Muscle of back (tissue), 11 donors: ENCODE measurements around the gene RASSF4. TPM values are rescaled to one million over a fixed set of nuclear protein-coding genes. Genes with fewer than 3 reads are reported as not detected.

Experiments used
- DNase-seq, 3 donors: peaks; one replicate each; pipeline versions ENCODE4 v3.0.0 to v3.0.0-alpha.2; 2013
- polyA plus RNA-seq, 10 donors: library from polyadenylated mRNA; unstranded; fragments of 120-200 nt; gene quantifications; one replicate each; pipeline ENCODE4 v1.2.1, GENCODE V29; 2013; ENCODE audit not compliant: insufficient read length in 10 of 10

The RASSF4 gene
- polyA plus RNA-seq, 10 donors: 46.5 to 89.1 (median 67.8) TPM

DNA sequence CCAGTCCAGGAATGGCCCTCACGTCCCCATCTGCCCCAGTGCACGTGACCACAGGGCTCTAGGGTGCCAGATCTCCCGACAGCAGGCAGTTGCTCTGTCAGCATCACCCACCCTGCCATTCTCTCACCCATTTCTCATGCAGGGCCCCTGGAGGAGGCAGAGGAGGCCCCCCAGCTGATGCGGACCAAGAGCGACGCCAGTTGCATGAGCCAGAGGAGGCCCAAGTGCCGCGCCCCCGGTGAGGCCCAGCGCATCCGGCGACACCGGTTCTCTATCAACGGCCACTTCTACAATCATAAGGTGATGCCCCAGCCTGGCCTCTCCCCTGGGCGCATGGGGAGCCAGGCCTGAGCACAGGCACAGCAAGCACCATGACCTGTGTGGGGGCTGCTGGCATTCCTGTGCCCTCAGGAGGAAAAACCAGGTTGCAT is 25.1 kb downstream of the RASSF4 start:
- DNase-seq: no peak

GRCh38 chr10:44985175-44985681 is 25.6 kb downstream of the RASSF4 start:
- no peak for DNase-seq

DNA sequence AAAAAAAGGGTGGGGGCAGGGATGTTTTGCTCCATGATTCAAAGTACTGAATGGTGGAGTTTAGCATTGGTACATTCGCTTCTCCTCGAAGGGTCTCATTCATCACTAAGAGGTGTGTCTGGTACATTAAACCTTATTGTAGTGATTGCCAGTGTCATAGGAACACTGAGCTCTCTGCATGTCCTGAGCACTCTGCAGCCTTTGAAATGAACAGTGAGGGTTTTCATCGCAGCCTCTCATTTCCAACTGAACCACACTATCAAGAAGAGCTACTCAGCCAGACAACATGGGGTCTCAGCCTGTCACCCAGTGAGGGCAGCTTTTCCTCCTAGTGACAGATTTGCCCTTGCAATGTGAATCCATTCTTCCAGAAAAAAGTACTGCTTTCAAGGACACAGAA is 26.6 kb downstream of the RASSF4 start:
- DNase-seq: no peak

- peak in 1 of 3 donors; percentile 42 for DNase-seq
Observed at GRCh38 chr10:44986670-44987069, 27.1 kb downstream of the RASSF4 start.

DNA sequence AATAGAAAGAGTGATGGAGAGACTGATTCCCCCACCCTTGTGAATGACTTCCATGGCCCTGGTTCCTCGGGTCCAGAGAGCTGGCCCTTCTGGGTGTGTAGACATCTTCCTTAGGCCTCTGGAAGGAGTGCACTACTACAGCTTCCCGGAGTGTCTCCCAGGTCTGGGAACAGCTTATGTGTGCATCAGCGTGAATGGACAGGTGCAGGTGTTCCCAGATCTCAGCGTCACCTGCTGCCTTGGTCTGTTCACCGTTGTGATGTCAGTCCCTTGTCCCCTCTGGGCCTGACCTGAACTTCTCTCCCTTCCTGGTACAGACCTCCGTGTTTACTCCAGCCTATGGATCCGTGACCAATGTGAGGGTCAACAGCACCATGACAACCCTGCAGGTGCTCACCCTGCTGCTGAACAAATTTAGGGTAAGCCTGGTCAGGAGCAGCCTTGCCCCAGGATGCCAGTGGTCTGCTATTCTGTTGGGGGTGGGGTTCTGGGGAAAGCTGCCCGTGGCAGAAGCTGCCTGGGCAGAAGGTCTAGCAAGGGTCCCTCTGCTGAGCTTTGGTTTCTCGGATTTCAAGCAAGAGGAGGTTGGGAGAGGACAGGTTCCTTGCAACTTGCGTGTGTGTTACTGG is 29.5 kb downstream of the RASSF4 start:
- no peak for DNase-seq

DNA sequence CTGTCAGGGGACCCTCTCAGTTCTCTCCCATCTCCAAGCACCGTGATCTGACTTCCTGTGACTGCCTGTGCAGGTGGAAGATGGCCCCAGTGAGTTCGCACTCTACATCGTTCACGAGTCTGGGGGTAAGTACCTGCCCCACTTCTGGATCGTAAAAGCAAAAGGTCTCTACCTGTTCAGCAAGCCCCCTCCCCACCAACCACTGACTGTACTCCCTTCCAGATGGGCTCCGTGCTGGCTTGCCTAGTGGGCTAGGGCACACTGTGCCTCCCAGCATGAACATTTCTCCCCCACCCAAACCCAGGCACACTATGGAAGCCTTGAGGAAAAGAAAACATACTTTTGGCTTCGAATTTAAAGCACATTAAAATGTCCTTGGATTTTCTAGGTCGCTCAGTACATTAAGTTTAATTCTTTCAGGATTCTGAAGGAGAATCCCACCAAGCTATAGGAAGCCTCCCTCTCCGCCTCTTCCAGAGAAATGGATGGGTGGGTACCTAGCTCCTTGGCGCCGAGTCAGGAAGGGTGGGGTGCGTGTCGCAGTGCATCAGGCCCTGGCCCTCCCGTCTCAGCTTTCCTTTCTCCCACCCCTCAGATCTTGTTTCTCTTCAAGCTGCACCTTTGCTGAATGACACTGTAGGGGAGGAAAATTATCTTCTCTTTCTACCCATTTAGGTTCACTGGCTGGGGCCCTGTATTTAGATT is 30.1 kb downstream of the RASSF4 start:
- DNase-seq: no peak

DNA sequence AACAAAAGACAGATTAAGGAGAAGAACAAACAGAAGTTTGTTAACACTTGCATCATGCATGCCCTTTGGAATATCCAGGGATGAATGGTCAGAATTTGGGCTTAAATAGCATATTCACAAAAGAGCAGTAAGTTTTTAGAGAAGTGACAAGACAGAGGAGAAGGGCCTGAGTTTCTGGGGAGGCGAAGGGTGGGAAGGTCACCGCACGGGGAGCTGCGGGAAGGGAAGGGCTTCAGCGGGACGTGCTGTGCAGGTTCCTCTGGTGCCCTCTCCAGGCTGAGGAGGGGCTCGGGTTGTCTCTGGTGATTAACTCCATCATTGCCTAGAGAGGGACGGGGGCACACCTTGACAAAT is 30.7 kb downstream of the RASSF4 start:
- no peak for DNase-seq

- no peak for DNase-seq
Observed at GRCh38 chr10:44990965-44991364, 31.4 kb downstream of the RASSF4 start.

DNA sequence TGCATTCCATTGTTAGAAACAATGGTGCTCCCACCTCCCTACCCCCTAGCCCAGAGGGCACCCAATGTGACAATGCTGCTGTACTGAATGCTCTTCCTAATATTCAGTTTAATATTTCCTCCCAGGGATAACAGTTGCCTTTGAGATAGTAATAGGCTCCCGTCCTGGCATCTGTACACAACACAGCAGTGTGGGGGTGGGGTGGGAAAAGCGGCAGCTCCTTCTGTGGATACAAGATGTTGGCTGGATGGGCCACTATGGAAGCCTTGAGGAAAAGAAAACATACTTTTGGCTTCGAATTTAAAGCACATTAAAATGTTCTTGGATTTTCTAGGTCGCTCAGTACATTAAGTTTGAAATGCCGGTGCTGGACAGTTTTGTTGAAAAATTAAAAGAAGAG is 32.0 kb downstream of the RASSF4 start:
- DNase-seq: no peak

- DNase-seq: no peak
Observed at GRCh38 chr10:44992070-44992731, 32.6 kb downstream of the RASSF4 start.

DNA sequence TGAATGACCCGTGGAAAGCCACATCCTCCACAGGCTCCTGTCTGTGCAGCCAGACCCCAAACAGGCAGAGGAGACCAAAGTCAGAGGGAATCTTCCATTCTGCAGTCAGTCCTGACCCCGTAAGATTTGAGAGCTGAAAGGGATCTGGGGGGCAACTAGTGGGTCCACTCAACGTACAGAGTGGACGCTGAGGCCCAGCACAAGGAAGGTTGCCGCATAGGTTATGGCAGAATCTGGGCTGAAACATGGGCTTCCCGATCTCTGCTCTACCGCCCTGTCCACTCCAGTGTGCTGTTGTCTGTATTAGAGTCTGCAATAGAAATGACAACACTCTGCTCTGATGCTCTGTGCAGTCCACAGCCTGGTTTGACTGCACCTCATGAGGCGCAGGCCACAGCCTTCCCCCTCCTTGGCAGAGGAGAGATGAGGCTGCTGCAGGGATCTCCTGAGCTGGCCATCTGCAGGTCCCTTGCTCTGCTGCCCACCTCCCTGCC is 33.2 kb downstream of the RASSF4 start:
- no peak for DNase-seq

DNA sequence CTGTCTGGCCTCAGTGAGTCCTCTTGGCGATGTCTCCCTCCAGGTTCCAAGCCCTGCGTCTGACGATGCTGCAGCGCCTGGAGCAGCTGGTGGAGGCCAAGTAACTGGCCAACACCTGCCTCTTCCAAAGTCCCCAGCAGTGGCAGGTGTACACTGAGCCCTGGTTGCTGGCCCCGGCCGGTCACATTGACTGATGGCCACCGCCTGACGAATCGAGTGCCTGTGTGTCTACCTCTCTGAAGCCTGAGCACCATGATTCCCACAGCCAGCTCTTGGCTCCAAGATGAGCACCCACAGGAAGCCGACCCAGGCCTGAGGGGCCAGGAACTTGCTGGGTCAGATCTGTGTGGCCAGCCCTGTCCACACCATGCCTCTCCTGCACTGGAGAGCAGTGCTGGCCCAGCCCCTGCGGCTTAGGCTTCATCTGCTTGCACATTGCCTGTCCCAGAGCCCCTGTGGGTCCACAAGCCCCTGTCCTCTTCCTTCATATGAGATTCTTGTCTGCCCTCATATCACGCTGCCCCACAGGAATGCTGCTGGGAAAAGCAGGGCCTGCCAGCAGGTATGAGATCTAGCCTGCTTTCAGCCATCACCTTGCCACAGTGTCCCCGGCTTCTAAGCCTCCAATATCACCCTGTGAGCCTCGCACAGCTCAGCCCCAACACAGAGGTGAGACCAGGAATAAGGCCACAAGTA is 33.8 kb downstream of the RASSF4 start:
- no peak for DNase-seq

DNA sequence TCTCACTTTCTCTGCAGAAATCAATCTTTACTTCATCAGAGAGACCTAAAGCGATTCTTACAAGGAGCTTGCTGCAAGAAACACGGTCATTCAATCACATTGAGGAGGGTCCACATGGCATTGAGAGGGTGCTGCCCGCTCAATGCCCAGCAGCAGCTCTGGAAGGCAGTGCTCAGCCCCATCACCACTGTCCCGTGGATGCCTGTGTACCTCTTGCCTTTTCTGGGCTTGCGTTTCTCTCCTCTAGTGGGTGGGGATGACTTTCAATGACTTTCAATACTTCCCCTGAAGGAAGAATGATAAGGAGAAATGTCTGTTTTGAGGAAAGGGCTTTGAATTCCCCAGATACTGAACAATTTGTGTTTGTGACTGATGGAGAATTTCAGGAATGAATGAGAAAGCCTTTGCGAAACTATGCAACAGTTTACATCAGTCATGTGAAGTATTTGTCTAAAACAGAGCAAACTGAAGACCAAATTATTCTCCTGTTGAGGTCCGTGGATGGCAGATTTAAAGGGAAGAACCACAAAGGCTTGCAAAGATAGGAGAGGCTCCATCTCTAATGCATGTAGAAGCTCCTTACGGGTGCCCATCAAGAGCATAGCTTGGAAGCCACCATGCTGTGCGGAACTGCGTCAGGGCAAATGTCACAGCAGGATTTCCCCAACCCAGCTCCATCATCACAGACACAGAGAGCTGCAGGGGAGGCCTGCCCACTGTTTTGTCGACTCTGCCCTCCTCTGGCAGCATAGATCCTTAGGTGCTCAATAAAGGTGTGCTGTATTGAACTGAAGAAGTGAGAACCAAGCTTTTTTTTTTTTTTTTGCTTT is 34.5 kb downstream of the RASSF4 start:
- no peak for DNase-seq

DNA sequence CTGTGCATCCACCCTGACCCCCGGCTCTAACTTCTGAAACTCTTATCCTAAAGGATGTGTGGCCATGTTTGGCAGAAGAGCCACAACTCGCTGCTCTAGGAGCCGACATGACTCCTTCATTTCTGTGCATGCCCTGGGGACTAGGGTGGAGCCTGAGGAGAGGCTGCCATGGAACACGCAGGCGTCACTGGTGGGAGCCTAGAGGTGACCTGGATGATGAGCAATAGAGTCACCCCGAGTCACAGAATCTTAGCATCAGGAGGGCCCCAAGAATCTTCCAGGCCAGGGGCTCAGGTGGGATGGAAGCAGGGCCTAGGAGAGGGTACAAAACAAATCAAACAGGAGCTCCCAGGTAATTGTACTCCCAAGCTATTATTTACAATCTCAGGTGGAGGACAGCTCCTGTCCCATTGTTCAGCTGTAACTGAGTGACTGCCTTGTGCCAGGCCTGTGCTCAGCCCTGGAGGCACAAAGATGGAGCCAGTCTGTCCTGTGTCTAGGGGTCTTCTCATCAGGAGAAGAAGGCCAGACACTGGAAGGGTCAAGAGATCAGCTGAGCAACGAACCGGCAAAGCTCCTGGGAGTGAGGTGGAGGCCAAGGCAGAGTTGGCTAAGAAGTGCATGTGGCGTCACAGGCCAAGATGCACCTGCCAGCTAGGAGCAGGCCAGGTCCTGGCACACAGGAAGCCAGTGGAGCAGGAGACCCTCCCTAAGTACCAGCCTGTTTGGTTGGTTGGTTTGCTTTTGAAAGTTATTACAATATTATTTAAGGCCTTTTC is 35.3 kb downstream of the RASSF4 start:
- no peak for DNase-seq

DNA sequence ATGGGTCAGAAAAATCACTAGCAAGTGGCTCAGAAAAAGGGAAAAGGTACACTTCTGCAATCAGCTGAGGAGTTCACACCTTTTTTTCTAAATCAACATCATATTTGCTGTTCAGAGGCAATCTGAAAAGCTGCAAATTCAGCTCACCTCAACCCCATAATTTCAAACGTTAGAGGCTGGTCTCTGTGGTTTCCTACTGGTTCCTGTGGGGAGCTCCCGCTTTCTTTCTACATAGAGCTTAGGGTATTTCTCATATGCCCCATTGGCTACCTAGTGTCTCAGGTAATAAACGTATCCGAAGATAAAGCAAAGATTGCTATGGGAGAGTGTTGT is 35.9 kb downstream of the RASSF4 start:
- DNase-seq: no peak

DNA sequence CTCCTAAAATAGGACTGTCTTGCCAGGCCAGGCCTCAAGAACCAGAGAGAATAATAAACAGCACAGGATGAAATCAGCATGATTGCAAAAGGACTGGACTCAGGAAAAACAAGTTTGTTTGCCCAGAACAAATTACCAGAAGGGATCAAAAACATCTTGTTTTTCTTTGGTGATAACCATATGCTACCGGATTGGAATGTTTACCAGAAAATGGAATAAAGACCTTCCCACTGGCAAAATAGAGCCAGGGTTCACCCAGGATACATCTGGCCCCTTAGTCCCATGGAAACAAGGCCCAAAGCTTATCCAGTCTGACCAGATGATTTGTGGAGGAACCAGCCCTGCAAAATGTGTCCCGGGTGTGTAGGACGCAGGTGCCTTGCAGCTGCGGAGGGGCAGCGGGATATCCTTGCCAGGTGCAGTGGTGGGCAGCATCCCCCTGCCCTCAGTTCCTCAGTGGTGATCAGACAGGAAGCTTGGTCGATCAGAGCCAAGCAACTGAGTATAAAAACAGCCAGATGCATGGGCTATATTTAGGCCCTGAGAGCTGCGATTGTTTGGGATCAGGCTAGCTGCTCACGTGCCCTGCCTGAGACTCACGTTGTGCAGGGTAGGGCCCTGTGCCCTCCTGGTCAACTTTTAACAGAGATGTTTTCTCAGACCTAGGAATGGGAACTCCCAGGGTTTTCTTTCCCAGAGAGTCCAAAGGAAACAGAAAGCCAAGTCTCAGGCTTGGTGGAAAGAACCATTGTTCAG is 36.5 kb downstream of the RASSF4 start:
- peak; percentile 58 to 81 (median 61) for DNase-seq

DNA sequence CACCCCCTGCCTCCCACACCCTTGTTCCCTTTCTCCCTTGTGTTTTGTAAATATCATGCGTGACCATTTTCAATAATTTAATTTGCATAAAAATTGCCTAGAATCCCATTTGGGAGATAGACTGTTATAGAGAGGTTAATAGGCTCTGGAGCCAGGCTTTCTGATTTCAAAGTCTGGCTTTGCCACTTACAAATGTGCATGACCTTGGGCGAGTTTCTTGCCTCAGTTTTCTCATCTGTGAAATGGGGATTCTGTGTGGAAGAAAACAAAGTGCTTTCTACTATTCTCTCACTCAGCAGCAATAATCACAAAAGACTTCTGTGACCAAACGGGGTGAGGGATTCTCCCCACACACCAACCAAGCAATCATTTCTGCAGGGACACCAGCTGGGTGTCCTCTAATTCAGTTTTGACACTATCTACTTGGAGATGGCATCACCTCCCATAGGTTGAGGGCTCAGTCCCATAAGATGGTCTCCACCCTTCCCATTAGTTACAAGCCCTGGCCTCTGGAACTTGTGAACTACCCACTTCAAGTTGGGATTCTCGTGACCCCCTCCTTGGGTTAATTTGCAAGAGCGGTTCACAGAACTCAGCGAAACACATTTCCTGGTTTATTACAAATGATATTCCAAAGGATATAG is 37.6 kb downstream of the RASSF4 start:
- DNase-seq: no peak

- no peak for DNase-seq
Observed at GRCh38 chr10:44998146-44998631, 38.6 kb downstream of the RASSF4 start.

DNA sequence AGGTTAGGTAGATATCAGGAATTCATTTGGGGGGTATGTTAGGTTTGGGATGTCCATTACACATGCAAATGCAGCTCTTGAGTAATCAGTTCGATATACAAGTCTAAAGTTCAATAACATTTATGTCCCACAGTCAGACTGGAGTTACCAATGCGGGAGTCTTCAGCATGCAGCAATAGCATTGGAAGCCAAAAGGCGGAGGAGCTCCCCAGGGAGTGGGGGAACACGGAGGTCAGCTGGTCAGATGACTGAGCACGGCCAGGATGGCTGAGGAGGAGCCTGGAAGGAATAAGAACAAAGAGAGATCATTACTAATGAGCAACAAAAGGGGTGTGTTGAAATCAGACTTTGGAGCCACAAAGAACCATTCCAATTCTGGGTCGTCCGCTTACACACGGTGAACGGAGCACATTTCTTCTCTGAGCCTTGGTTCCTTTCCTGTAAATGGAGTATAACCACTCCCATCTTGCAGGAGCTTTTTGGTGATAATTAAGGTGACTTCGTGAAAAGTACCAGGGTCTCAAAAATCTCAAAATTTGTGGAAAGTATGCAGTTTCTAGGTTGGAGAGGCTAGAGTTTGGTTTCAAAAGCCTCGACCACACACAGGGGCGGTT is 40.6 kb downstream of the RASSF4 start:
- peak in 2 of 3 donors; percentile 69 to 85 for DNase-seq
